Measurements from ENCODE around the gene B4GALNT1.
"Not testable (repeated sequence)": the region's sequence is repeated elsewhere in the genome, so short reads cannot be mapped to it uniquely, and the experiment has no call there.

B4GALNT1 gene

GRCh38 chr12:57622293-57623245, 10.4 kb downstream of the B4GALNT1 start:
- in situ Hi-C loops (cut with HindIII; ENCODE audit: low sequenced_read_pairs) = no loop called here

- in situ Hi-C loops (cut with HindIII; ENCODE audit: low sequenced_read_pairs) = no loop called here
These were observed 11.3 kb downstream of the B4GALNT1 start for GRCh38 chr12:57621497-57622292.

- in situ Hi-C loops (cut with HindIII; ENCODE audit: low sequenced_read_pairs) = no loop called here
These were observed 12.0 kb downstream of the B4GALNT1 start for GRCh38 chr12:57620936-57621496.

- in situ Hi-C loops (cut with HindIII; ENCODE audit: low sequenced_read_pairs) = no loop called here
These were observed 12.6 kb downstream of the B4GALNT1 start for GRCh38 chr12:57620245-57620935.

GRCh38 chr12:57619434-57620244, 13.4 kb downstream of the B4GALNT1 start:
- in situ Hi-C loops (cut with HindIII; ENCODE audit: low sequenced_read_pairs) = no loop called here

- in situ Hi-C loops (cut with HindIII; ENCODE audit: low sequenced_read_pairs) = no loop called here
These were observed 14.0 kb downstream of the B4GALNT1 start for GRCh38 chr12:57618966-57619433.

- in situ Hi-C loops (cut with HindIII; ENCODE audit: low sequenced_read_pairs) = not testable (repeated sequence)
These were observed 14.6 kb downstream of the B4GALNT1 start for GRCh38 chr12:57618431-57618830.

GRCh38 chr12:57617942-57618341, 15.1 kb downstream of the B4GALNT1 start:
- in situ Hi-C loops (cut with HindIII; ENCODE audit: low sequenced_read_pairs) = no loop called here

GRCh38 chr12:57616383-57617101, 16.5 kb downstream of the B4GALNT1 start:
- in situ Hi-C loops (cut with HindIII; ENCODE audit: low sequenced_read_pairs) = no loop called here

GRCh38 chr12:57615637-57616036, 17.4 kb downstream of the B4GALNT1 start:
- in situ Hi-C loops (cut with HindIII; ENCODE audit: low sequenced_read_pairs) = no loop called here

- in situ Hi-C loops (cut with HindIII; ENCODE audit: low sequenced_read_pairs) = no loop called here
These were observed 18.0 kb downstream of the B4GALNT1 start for GRCh38 chr12:57614948-57615500.

GRCh38 chr12:57614178-57614947, 18.6 kb downstream of the B4GALNT1 start:
- in situ Hi-C loops (cut with HindIII; ENCODE audit: low sequenced_read_pairs) = no loop called here

GRCh38 chr12:57613427-57614109, 19.4 kb downstream of the B4GALNT1 start:
- in situ Hi-C loops (cut with HindIII; ENCODE audit: low sequenced_read_pairs) = no loop called here

- in situ Hi-C loops (cut with HindIII; ENCODE audit: low sequenced_read_pairs) = no loop called here
These were observed 20.1 kb downstream of the B4GALNT1 start for GRCh38 chr12:57612711-57613426.

- in situ Hi-C loops (cut with HindIII; ENCODE audit: low sequenced_read_pairs) = no loop called here
These were observed 20.9 kb downstream of the B4GALNT1 start for GRCh38 chr12:57611827-57612710.
